Memory B cell (primary cell): ENCODE results near the gene THSD8.
A peak's percentile ranks its signal among the peaks of the same experiment; 100 is the strongest.
"Not testable (repeated sequence)": the region's sequence is repeated elsewhere in the genome, so short reads cannot be mapped to it uniquely, and the experiment has no call there.

Experiments used
- ATAC-seq: fragments of 150-1000 bp; cut with Tn5 transposase; 2 replicates; pipeline ENCODE4 v1.10.0; 2021; ENCODE audit warnings: low read depth, mild to moderate bottlenecking, moderate library complexity
- DNase-seq, 2 donors: peaks; one replicate each; pipeline ENCODE4 v3.0.0; 2022; ENCODE audit warnings: low spot score in 2 of 2
- H3K27ac Mint-ChIP-seq: one replicate; pipeline ENCODE4 v1.8.0; 2022; ENCODE audit warnings: mild to moderate bottlenecking, moderate library complexity, mixed read lengths
- H3K27me3 Mint-ChIP-seq: one replicate; pipeline ENCODE4 v1.8.0; 2022; ENCODE audit warnings: mixed read lengths
- H3K36me3 Mint-ChIP-seq: one replicate; pipeline ENCODE4 v1.8.0; 2022; ENCODE audit warnings: mild to moderate bottlenecking, mixed read lengths
- H3K4me1 Mint-ChIP-seq: one replicate; pipeline ENCODE4 v1.8.0; 2022; ENCODE audit warnings: mixed read lengths
- H3K4me3 Mint-ChIP-seq: one replicate; pipeline ENCODE4 v1.8.0; 2022; ENCODE audit warnings: mild to moderate bottlenecking, moderate library complexity, mixed read lengths
- H3K9me3 Mint-ChIP-seq: one replicate; pipeline ENCODE4 v1.8.0; 2022; ENCODE audit warnings: mixed read lengths

The THSD8 gene

DNA sequence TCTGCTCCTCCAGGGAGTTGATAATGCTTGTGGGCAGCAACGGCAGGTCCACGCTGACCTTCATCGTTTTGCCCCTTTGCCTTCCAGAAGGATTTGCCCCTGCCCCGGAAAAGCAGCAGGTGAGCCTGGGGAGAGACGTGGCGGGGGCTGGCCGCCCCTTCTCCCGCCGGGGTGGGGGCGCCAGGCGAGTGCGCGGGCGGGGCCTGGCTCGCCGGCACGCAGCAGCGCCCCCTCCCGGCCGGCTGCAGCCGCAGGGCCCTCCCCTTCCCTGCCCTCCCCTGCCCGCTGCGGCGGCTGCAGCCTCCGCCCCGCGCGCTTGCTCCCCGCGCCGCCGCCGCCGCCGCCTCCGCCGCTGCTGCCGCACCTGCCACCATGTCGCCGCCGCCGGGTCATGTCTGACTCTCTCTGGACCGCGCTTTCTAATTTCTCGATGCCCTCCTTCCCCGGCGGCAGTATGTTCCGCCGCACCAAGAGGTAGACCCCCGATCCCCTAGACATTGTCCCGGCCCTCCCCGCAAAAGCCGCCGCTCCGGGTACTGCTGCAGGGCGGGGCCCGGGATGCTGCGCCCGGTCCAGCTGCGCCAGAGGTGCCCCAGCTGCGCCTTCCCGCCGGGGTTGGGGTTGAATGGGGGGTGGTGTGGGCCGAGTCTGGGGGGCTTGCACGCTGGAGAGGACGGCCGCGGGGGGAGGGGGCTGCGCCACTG lies 36.5 kb downstream of the THSD8 start, which contains the start of gene MAST1:
MAST1 (plus strand) TSS at position 334 of the 704 bp plus-strand sequence; CDS start at position 392, 58 bp downstream.
- H3K27me3 Mint-ChIP-seq = peaks cover 45% of the 10 kb centered on the region
- H3K27ac Mint-ChIP-seq = peak within 1 kb of the TSS; percentile 53
- DNase-seq (peak in 1 of 2 donors; percentile 61), ATAC-seq (peak; percentile 70)
- H3K4me1 Mint-ChIP-seq = peaks cover 22% of the 10 kb centered on the region
- peak within 1 kb of the TSS; percentile 61 for H3K4me3 Mint-ChIP-seq
- H3K36me3 Mint-ChIP-seq = peaks cover 3% of the 10 kb centered on the region
- no peaks in the 10 kb centered on the region for H3K9me3 Mint-ChIP-seq

DNA sequence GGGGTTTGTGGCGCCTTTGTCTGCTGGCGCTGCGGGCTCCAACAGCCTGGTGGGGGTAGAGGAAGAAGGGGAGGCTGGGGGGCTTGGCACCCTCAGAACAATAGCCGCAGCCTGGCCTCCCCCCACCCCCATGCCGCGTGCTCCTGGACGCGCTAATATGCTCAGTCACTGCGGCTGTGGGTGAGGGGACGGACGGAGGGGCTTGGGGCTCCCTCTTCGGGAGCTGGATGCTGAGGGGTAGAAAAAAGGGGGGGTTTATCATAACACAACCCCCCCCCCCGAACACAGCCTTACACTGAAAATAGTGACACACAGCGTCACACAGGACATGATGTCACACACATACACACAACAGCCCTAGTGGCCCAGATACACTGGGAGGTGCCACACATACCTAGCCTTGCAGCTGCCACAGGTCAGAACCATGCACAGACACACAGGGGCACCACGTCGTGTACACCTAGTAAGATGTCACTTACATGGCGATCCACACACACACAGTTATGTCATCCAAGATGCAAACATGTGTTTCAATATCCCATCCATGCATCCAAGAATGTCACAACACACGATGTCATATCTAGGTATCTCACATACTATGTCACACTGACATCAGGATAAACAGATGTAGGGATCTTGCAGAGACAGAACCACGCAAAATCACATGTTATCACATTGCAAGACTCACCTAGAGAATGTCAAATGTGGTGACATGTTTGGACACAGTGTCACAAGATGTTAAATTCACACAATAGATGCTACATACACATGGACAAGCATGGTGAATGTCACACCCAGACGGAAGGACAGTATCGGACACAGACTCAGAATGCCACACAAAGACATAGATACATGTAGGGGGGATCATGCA lies 37.3 kb downstream of the THSD8 start:
- H3K4me1 Mint-ChIP-seq = peaks cover 21% of the 10 kb centered on the region

DNA sequence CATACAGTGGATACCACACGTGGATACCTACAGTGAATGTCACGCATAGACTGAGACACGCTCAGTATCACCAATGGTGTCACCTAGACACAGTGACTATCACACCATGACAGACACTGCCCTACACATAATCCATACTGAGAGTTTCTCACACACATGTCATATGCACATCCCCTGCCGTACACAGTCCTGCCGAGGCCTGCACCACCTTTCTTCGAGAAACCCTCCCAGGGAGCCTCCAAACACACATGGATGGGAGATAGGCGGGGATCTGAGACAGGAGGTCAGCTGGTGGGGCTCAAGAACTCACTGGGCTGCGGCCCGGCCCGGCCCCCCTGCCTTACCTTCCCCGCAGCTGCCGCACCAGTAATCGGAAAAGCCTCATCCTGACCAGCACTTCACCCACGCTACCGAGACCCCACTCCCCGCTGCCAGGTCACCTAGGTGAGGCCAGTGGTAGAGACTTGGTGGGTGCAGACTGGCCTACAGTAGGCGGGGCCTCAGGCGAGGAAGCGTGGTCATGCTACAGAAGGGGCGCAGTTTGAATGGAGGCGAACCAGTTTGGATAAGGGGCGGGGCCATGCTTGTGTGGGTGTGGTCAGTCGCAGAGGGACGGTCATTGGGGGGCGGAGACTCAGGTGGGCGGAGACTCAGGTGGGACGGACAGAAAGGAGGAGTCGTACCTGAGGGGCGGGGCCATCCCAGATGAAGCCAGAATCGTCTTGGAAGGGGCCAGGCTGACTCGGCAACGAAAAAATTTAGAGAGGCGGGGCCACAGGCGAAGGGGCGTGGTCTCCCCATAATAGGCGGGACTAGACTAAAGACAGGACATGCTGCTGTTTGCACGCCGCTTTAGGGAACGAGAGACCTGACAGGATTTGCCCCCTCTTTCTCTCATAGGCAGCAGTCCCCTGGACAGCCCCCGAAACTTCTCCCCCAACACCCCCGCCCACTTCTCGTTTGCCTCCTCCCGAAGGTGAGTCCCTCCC lies 38.5 kb downstream of the THSD8 start:
- Mint-ChIP-seq H3K27ac (no peak overlapping the region), H3K4me1 (peaks cover 18% of the 10 kb centered on the region), H3K4me3 (no peak overlapping the region), H3K36me3 (peaks cover 3% of the 10 kb centered on the region), H3K27me3 (peaks cover 47% of the 10 kb centered on the region), H3K9me3 (no peaks in the 10 kb centered on the region)
- DNase-seq (peak in 1 of 2 donors; percentile 39), ATAC-seq (peak; percentile 10)

More for the DNA sequence above, 37.3 kb downstream of the THSD8 start:
- peaks cover 47% of the 10 kb centered on the region for H3K27me3 Mint-ChIP-seq
- H3K27ac Mint-ChIP-seq = peak overlapping the region; percentile 53
- ATAC-seq (peak; percentile 42), DNase-seq (no peak)
- peak overlapping the region; percentile 61 for H3K4me3 Mint-ChIP-seq
- no peaks in the 10 kb centered on the region for H3K9me3 Mint-ChIP-seq
- H3K36me3 Mint-ChIP-seq = peaks cover 3% of the 10 kb centered on the region

DNA sequence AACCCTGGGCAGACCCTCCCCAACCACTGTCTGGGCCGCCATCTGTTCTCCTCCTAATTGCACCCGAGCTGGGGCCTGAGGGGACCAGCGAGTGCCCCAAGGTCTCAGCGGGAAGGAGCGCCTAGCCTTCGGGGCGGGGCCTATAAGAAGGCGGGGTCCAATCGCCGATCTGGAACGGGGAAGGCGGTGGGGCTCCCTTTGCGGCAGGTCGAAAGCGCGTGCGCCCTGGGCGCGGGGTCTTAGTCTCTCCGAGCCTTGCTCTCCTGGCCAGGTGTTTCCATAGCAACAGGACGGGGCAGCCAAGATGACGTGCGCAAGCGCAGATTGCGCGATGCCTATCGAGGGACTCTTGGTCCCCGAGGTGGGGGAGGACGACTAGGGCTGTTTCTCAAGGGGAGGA lies 39.2 kb downstream of the THSD8 start:
- H3K4me1 Mint-ChIP-seq = peaks cover 18% of the 10 kb centered on the region
- H3K36me3 Mint-ChIP-seq = peaks cover 3% of the 10 kb centered on the region
- H3K27ac Mint-ChIP-seq = no peak overlapping the region
- no peaks in the 10 kb centered on the region for H3K9me3 Mint-ChIP-seq
- DNase-seq (no peak), ATAC-seq (no peak)
- no peak overlapping the region for H3K4me3 Mint-ChIP-seq
- peaks cover 47% of the 10 kb centered on the region for H3K27me3 Mint-ChIP-seq

DNA sequence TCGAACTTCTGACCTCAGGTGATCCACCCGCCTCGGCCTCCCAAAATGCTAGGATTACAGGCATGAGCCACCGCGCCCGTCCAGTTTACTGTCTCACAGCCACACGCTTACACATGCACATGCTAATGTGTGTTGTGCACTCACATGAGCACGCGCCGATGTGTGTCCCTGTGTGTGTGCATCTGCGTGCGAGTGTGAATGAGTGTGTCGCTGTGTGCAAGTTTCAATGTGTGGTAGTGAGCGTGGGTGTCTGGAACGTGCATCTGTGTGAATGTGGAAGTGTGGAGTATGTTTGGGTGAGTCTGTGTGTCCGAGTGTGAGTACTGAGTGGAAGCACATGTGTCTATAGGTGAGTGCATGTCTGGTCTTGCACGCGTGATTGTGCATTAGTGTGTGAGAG lies 40.6 kb downstream of the THSD8 start:
- Mint-ChIP-seq H3K9me3 (no peaks in the 10 kb centered on the region), H3K27me3 (peaks cover 42% of the 10 kb centered on the region), H3K27ac (no peak overlapping the region), H3K4me3 (no peak overlapping the region), H3K36me3 (peaks cover 3% of the 10 kb centered on the region), H3K4me1 (peaks cover 18% of the 10 kb centered on the region)
- DNase-seq (no peak), ATAC-seq (no peak)

DNA sequence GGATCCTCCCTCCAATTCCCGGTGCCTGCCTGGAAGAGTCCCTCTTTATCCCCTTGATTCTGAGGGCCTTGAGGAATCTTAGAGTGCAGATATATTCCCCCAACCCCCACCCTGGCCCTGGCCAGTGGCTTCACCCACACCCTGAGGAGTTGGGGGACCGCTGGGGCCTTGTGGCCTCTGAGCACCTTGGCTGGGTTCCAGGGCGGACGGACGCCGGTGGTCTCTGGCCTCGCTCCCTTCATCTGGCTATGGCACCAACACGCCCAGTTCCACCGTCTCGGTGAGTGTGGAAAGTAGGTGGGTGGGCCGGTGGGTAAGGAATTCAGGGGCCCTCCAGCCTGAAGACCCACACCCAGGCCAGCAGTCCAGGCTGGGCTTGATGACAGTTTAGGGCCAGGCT lies 41.5 kb downstream of the THSD8 start:
- H3K27ac Mint-ChIP-seq = no peak overlapping the region
- no peak for DNase-seq
- H3K9me3 Mint-ChIP-seq = no peaks in the 10 kb centered on the region
- H3K36me3 Mint-ChIP-seq = peaks cover 3% of the 10 kb centered on the region
- H3K4me1 Mint-ChIP-seq = peaks cover 20% of the 10 kb centered on the region
- peaks cover 41% of the 10 kb centered on the region for H3K27me3 Mint-ChIP-seq
- ATAC-seq = no peak
- H3K4me3 Mint-ChIP-seq = no peak overlapping the region

DNA sequence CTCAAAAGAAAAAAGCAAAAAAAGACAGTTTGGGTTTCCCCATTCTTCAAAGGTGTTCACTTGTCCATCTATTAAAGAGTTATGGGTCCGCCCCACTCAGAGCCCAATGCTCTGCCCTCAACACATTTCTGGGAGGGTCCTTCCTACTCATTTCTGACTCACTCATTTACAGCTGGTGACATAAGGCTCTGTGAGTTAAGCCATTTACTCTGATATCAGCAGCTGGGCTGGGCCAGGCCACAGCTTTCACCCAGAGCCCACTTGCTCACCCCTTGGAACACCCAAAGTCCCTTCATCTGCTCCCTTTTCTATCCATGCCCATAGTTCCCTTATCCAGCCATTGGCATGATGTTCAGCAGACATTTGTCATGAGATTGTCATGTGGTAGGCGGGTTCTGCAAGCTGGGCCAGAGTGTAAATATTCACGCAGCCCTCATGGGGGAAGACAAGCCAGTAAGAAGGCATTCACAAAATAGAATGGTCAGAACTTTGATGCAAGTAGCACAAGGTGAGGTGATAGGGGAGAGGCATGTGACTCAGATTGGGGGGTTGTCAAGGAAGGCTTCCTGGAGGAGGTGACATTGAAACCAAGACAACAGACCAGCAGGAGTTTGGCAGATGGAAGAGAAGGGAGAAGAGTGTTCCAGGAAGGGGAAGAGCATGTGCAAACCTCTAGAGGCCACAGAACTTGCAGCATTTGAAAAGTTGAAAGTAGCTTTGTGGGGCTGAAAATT lies 42.3 kb downstream of the THSD8 start:
- Mint-ChIP-seq H3K9me3 (no peaks in the 10 kb centered on the region), H3K27me3 (peaks cover 36% of the 10 kb centered on the region), H3K4me1 (peaks cover 15% of the 10 kb centered on the region), H3K4me3 (no peak overlapping the region), H3K27ac (no peak overlapping the region), H3K36me3 (peaks cover 3% of the 10 kb centered on the region)
- ATAC-seq = no peak
- DNase-seq = no peak

DNA sequence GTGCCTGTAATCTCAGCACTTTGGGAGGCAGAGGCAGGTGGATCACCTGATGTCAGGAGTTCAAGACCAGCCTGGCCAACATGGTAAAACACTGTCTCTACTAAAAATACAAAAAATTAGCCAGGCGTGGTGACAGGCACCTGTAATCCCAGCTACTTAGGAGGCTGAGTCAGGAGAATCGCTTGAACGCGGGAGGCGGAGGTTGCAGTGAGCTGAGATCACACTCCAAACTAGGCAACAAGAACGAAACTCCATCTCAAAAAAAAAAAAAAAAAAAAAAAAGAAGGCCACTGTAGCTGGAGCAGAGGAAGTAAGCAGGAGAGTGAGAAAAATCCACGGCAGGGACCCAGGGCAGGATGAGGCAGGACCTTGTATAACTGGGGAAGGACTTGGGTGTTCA lies 44.7 kb downstream of the THSD8 start:
- H3K27me3 Mint-ChIP-seq = peaks cover 19% of the 10 kb centered on the region
- H3K4me1 Mint-ChIP-seq, DNase-seq, H3K4me3 Mint-ChIP-seq, ATAC-seq, H3K36me3 Mint-ChIP-seq, H3K27ac Mint-ChIP-seq, H3K9me3 Mint-ChIP-seq: not testable (repeated sequence)

DNA sequence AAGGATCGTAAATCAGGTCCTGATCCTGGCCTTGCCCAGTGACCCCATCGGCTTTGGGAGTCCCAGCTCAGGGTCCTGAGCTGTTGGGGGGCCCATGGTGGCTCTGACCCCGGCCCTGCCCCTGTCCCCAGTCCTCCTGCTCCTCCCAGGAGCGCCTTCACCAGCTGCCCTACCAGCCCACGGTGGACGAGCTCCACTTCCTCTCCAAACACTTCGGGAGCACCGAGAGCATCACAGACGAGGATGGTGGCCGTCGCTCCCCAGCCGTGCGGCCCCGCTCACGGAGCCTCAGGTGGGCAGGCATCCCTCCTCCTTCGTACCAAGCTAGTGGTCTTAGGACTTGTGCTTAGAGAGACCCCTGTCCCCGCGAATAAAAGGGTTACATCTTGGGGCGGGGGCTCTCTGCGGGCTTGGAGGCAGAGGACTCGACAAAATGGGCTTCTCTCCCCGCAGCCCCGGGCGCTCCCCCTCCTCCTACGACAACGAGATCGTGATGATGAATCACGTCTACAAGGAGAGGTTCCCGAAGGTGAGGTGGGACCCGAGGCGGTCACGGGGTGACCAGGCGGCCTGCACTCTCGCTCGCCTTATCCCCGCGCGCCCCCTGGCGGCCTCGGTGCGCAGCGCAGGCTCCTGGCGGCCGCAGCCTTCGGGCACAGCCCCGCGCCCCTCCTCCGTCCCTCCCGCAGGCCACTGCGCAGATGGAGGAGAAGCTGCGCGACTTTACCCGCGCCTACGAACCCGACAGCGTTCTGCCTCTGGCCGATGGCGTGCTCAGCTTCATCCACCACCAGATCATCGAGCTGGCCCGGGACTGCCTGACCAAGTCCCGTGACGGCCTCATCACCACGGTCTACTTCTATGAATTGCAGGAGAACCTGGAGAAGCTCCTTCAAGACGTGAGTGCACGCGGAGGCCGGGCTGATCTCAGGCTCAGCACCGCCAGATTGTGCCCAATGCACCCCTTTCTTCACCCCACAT lies 45.6 kb downstream of the THSD8 start:
- Mint-ChIP-seq H3K36me3 (no peaks in the 10 kb centered on the region), H3K4me1 (peaks cover 2% of the 10 kb centered on the region), H3K27ac (no peak overlapping the region), H3K4me3 (peak overlapping the region; percentile 46), H3K27me3 (peaks cover 14% of the 10 kb centered on the region), H3K9me3 (no peaks in the 10 kb centered on the region)
- ATAC-seq (peak; percentile 95), DNase-seq (peak; percentile 89 to 98)
